SK-N-SH (cell line): ENCODE data around the gene ALG11. TPM values are rescaled to one million over a fixed set of nuclear protein-coding genes. Genes with fewer than 3 reads are reported as not detected.

Experiments used
- CTCF ChIA-PET: fragments of 300-600, 350-600 bp; formaldehyde crosslinking; extraction: SDS; loops from one replicate; lab custom pipeline; 2021; lab: Yijun Ruan, JAX
- POLR2A ChIA-PET: fragments of 350-600 bp; sonication (Branson Sonifier 250); formaldehyde crosslinking; extraction: SDS; loops from one replicate; lab custom pipeline; 2020; ENCODE audit warnings: antibody characterized with exemption, inconsistent platforms; lab: Yijun Ruan, JAX
- DNase-seq: peaks from one replicate; pipeline ENCODE4 v3.0.0; 2012
- H2AFZ ChIP-seq: fragments of 200-600 bp; sonication (generic); 2 replicates; pipeline ENCODE4 v1.8.1; 2016; ENCODE audit warnings: antibody characterized with exemption, mild to moderate bottlenecking, low read depth
- H3F3A ChIP-seq: fragments of 200-600 bp; sonication (generic); replicated peaks from 2 replicates; pipeline ENCODE3; 2016; ENCODE audit warnings: antibody characterized with exemption, mild to moderate bottlenecking; ENCODE audit not compliant: insufficient read depth
- H3K27ac ChIP-seq, 2 experiments: fragments of 200-500 bp in 1 of 2; fragments of 200-600 bp in 1 of 2; sonication (Bioruptor generic) in 1 of 2; sonication (generic), shearing (Covaris generic) in 1 of 2; 2 replicates each; pipeline versions ENCODE4 v1.5.1 to v1.6.1; 2014 to 2016; ENCODE audit warnings: low read depth in 2 of 2, inconsistent platforms in 1 of 2, low read length in 1 of 2, mild to moderate bottlenecking in 1 of 2, mixed read lengths in 1 of 2
- H3K27me3 ChIP-seq: fragments of 200-600 bp; sonication (generic), shearing (Covaris generic); 2 replicates; pipeline ENCODE4 v1.6.1; 2016; ENCODE audit warnings: mixed run types; ENCODE audit not compliant: insufficient read depth
- H3K36me3 ChIP-seq, 2 experiments: fragments of 200-500 bp in 1 of 2; fragments of 200-600 bp in 1 of 2; sonication (Bioruptor generic) in 1 of 2; sonication (generic) in 1 of 2; replicated peaks in 1 of 2; 2 replicates each; pipeline versions ENCODE3 to v1.5.1; 2014 to 2016; ENCODE audit warnings: low read length in 1 of 2, mild to moderate bottlenecking in 1 of 2; ENCODE audit not compliant: insufficient read depth in 2 of 2, control insufficient read depth in 1 of 2
- H3K4me1 ChIP-seq, 2 experiments: fragments of 200-500 bp in 1 of 2; fragments of 200-600 bp in 1 of 2; sonication (Bioruptor generic) in 1 of 2; sonication (generic), shearing (Covaris generic) in 1 of 2; 2 replicates each; pipeline versions ENCODE4 v1.5.1 to v1.6.1; 2014 to 2016; ENCODE audit warnings: low read depth in 1 of 2, low read length in 1 of 2, mixed run types in 1 of 2; ENCODE audit not compliant: insufficient read depth in 2 of 2, control insufficient read depth in 1 of 2
- H3K4me2 ChIP-seq: fragments of 200-600 bp; sonication (generic), shearing (Covaris generic); 2 replicates; pipeline ENCODE4 v1.6.1; 2017; ENCODE audit warnings: mixed run types
- H3K4me3 ChIP-seq, 2 experiments: fragments of 200-500 bp in 1 of 2; fragments of 200-600 bp in 1 of 2; sonication (Bioruptor generic) in 1 of 2; sonication (generic), shearing (Covaris generic) in 1 of 2; 2 replicates each; pipeline versions ENCODE4 v1.5.1 to v1.8.1; 2014 to 2016; ENCODE audit warnings: low read depth in 2 of 2, inconsistent platforms in 1 of 2, low read length in 1 of 2, mild to moderate bottlenecking in 1 of 2, mixed read lengths in 1 of 2, moderate library complexity in 1 of 2
- H3K79me2 ChIP-seq: fragments of 200-600 bp; sonication (generic); 2 replicates; pipeline ENCODE4 v1.8.1; 2017; ENCODE audit warnings: mild to moderate bottlenecking; ENCODE audit not compliant: insufficient read depth
- H3K9ac ChIP-seq: fragments of 200-600 bp; sonication (generic); 2 replicates; pipeline ENCODE4 v1.6.1; 2017; ENCODE audit warnings: mixed run types
- H3K9me2 ChIP-seq: fragments of 200-600 bp; sonication (generic); 2 replicates; pipeline ENCODE4 v1.6.1; 2017; ENCODE audit warnings: mixed run types
- H3K9me3 ChIP-seq: fragments of 200-600 bp; sonication (generic); 2 replicates; pipeline ENCODE4 v1.6.1; 2017; ENCODE audit warnings: mixed run types, mild to moderate bottlenecking, moderate library complexity
- H4K20me1 ChIP-seq: fragments of 200-600 bp; sonication (generic); 2 replicates; pipeline ENCODE4 v1.6.1; 2017; ENCODE audit warnings: mild to moderate bottlenecking, mixed run types; ENCODE audit not compliant: insufficient read depth
- EZH2phosphoT487 ChIP-seq: fragments of 200-600 bp; sonication (generic); IDR thresholded peaks from 2 replicates; pipeline ENCODE4 v1.6.1; 2017; ENCODE audit warnings: low read depth, mixed run types, mild to moderate bottlenecking, antibody characterized with exemption, moderate library complexity, borderline replicate concordance
- FOSL2 ChIP-seq: IDR thresholded peaks from 2 replicates; pipeline ENCODE4 v1.4.0; 2012; ENCODE audit warnings: low read depth, mild to moderate bottlenecking, moderate library complexity, borderline replicate concordance
- MXI1 ChIP-seq: IDR thresholded peaks from 2 replicates; pipeline ENCODE4 v1.6.1; 2012; ENCODE audit warnings: mild to moderate bottlenecking, low read depth, low read length, improper control_type of control experiment
- NFIC ChIP-seq: IDR thresholded peaks from 2 replicates; pipeline ENCODE4 v1.4.0; 2012; ENCODE audit warnings: borderline replicate concordance
- RAD21 ChIP-seq: IDR thresholded peaks from 2 replicates; pipeline ENCODE4 v1.6.1; 2012; ENCODE audit warnings: mild to moderate bottlenecking, low read length
- RFX5 ChIP-seq: IDR thresholded peaks from 2 replicates; pipeline ENCODE4 v1.6.1; 2012; ENCODE audit warnings: mild to moderate bottlenecking, improper control_type of control experiment, low read length
- RXRA ChIP-seq: IDR thresholded peaks from 2 replicates; pipeline ENCODE4 v1.4.0; 2012; ENCODE audit warnings: low read depth, mild to moderate bottlenecking, borderline replicate concordance
- SIN3A ChIP-seq: IDR thresholded peaks from 2 replicates; pipeline ENCODE4 v1.6.1; 2012; ENCODE audit warnings: low read depth, mild to moderate bottlenecking, low read length, moderate library complexity, borderline replicate concordance
- SMC3 ChIP-seq: IDR thresholded peaks from 2 replicates; pipeline ENCODE4 v1.6.1; 2012; ENCODE audit warnings: low read depth, low read length, improper control_type of control experiment
- TAF1 ChIP-seq: IDR thresholded peaks from 2 replicates; pipeline ENCODE4 v1.6.1; 2012; ENCODE audit warnings: low read depth, mild to moderate bottlenecking, low read length, moderate library complexity, borderline replicate concordance
- WGBS: methylation state at CpG from one replicate; pipeline ENCODE4 v1.1.6; 2017; ENCODE audit warnings: low lambda C conversion rate; 5-methylcytosine and 5-hydroxymethylcytosine counted together
- polyA plus RNA-seq, 3 experiments: library from polyadenylated mRNA; depleted of rRNA; stranded (reverse); fragments of >200 nt; gene quantifications; 2 replicates each; pipeline ENCODE4 v1.2.3, GENCODE V29; 2012
- TF ChIP-seq, protein P1 (sequence below): fragments of 150-350 bp; IDR thresholded peaks from 2 replicates; pipeline ENCODE4 v1.6.1; 2016; ENCODE audit warnings: mild to moderate bottlenecking, low read depth, low read length
- TF ChIP-seq, protein P2 (sequence below): fragments of 200-600 bp; sonication (generic); IDR thresholded peaks from 2 replicates; pipeline ENCODE4 v1.6.1; 2017; ENCODE audit warnings: antibody characterized with exemption, mild to moderate bottlenecking, moderate library complexity
- TF ChIP-seq, protein P3 (sequence below): fragments of 150-350 bp; IDR thresholded peaks from 2 replicates; pipeline ENCODE4 v1.6.1; 2017; ENCODE audit warnings: antibody characterized with exemption, low read length, low read depth, borderline replicate concordance
- TF ChIP-seq, protein P4 (sequence below): IDR thresholded peaks from 2 replicates; pipeline ENCODE4 v1.4.0; 2012; ENCODE audit warnings: low read depth, borderline replicate concordance
- TF ChIP-seq, protein P5 (sequence below): IDR thresholded peaks from 2 replicates; pipeline ENCODE4; 2012

ALG11 gene
- polyA plus RNA-seq, 1 of the 3 experiments (the other 2 are of a cell fraction): 5.0 TPM

DNA sequence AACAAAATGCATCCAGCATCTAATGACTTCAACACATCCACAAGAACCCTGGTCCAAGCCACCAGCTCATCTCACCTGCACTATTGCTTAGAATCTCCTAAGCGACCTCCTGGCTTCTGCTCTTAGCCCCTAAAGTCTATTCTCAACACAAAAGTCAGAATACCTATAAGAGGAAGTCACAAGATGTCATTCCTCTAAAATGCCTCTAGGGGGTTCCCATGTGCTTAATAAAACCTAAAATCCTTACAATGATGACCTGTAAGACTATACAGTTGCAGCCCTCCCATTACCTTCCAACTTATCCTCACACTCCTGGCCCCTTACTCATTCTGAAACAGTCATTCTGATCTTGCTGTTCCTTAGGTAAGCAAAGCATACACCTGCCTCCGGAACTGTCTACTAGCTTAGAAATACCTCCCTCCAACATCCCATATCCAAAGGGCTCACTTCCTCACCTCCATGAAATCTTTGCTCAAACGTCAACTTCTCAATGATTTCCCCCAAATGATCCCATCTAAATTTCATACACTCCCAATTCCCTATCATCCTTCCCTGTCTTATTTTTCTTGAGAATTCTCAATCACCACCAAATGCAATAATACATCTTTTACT is 11.0 kb upstream of the ALG11 start:
- H3K9me3 ChIP-seq: no peaks in the 10 kb centered on the region
- H3K4me1 ChIP-seq: no peaks in the 10 kb centered on the region; a peak in 1 of 4 replicates
- H4K20me1 ChIP-seq: no peaks in the 10 kb centered on the region
- no peak overlapping the region for H2AFZ ChIP-seq
- DNase-seq: peak; percentile 64
- no peak overlapping the region for H3K27ac ChIP-seq
- no peak for TF ChIP-seq TAF1
- TF ChIP-seq SMC3: peak; percentile 55
- TF ChIP-seq SIN3A: no peak
- TF ChIP-seq RAD21: peak; percentile 75
- TF ChIP-seq, protein P1, sequence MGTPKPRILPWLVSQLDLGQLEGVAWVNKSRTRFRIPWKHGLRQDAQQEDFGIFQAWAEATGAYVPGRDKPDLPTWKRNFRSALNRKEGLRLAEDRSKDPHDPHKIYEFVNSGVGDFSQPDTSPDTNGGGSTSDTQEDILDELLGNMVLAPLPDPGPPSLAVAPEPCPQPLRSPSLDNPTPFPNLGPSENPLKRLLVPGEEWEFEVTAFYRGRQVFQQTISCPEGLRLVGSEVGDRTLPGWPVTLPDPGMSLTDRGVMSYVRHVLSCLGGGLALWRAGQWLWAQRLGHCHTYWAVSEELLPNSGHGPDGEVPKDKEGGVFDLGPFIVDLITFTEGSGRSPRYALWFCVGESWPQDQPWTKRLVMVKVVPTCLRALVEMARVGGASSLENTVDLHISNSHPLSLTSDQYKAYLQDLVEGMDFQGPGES: no peak
- TF ChIP-seq, protein P2, sequence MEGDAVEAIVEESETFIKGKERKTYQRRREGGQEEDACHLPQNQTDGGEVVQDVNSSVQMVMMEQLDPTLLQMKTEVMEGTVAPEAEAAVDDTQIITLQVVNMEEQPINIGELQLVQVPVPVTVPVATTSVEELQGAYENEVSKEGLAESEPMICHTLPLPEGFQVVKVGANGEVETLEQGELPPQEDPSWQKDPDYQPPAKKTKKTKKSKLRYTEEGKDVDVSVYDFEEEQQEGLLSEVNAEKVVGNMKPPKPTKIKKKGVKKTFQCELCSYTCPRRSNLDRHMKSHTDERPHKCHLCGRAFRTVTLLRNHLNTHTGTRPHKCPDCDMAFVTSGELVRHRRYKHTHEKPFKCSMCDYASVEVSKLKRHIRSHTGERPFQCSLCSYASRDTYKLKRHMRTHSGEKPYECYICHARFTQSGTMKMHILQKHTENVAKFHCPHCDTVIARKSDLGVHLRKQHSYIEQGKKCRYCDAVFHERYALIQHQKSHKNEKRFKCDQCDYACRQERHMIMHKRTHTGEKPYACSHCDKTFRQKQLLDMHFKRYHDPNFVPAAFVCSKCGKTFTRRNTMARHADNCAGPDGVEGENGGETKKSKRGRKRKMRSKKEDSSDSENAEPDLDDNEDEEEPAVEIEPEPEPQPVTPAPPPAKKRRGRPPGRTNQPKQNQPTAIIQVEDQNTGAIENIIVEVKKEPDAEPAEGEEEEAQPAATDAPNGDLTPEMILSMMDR: peak; percentile 72
- CTCF ChIA-PET: interaction anchor here (0.5 to 3.8 kb wide), 12 partner anchors 9 to 166 kb away, joined by 3 to 35 read pairs (median 3); partner anchors contain the start of gene NEK5
- H3K9me2 ChIP-seq: no peaks in the 10 kb centered on the region
- no peaks in the 10 kb centered on the region for H3K79me2 ChIP-seq
- H3K27me3 ChIP-seq: no peaks in the 10 kb centered on the region
- WGBS: 61% methylated on average over 3 of the region's 3 CpGs
- H3K4me2 ChIP-seq: no peak overlapping the region
- no peaks in the 10 kb centered on the region for H3K36me3 ChIP-seq
- no peak overlapping the region for H3K9ac ChIP-seq
- POLR2A ChIA-PET: no interaction called here
- H3F3A ChIP-seq: no peaks in the 10 kb centered on the region
- H3K4me3 ChIP-seq: no peak overlapping the region; a peak in 1 of 4 replicates

DNA sequence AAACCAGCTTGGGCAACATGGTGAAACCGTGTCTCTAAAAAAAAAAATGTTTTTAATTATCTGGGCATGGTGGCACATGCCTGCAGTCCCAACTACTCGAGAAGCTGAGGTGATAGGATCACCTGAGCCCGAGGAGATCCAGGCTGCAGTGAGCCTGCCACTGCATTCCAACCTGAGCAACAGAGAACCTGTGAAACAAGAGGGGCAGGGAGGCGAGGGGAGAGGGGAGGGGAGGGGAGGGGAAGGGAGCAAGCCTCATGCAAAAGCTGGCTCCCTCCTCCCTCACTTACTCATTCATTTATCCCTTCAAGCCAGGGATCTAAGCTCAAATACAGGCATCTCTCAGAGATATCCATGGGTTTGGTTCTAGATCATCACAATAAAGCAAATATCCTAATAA is 9.8 kb upstream of the ALG11 start:
- WGBS: 57% methylated on average over 4 of the region's 4 CpGs
- no peaks in the 10 kb centered on the region for H3K9me3 ChIP-seq
- ChIA-PET CTCF (interaction anchor here (1.0 to 2.7 kb wide), 3 partner anchors 28 to 139 kb away, joined by 3 to 9 read pairs (median 3); no protein-coding TSS in a partner anchor), POLR2A (no interaction called here)
- no peak overlapping the region for H3K4me3 ChIP-seq
- no peaks in the 10 kb centered on the region for H3K27me3 ChIP-seq
- DNase-seq: no peak
- no peak overlapping the region for H2AFZ ChIP-seq
- H3K36me3 ChIP-seq: no peaks in the 10 kb centered on the region
- H4K20me1 ChIP-seq: no peaks in the 10 kb centered on the region
- no peaks in the 10 kb centered on the region for H3K79me2 ChIP-seq
- no peak overlapping the region for H3K9ac ChIP-seq
- no peak overlapping the region for H3K4me2 ChIP-seq
- no peaks in the 10 kb centered on the region; a peak in 1 of 4 replicates for H3K4me1 ChIP-seq
- no peaks in the 10 kb centered on the region for H3K9me2 ChIP-seq
- H3K27ac ChIP-seq: no peak overlapping the region
- no peaks in the 10 kb centered on the region for H3F3A ChIP-seq
- TF ChIP-seq, protein P3, sequence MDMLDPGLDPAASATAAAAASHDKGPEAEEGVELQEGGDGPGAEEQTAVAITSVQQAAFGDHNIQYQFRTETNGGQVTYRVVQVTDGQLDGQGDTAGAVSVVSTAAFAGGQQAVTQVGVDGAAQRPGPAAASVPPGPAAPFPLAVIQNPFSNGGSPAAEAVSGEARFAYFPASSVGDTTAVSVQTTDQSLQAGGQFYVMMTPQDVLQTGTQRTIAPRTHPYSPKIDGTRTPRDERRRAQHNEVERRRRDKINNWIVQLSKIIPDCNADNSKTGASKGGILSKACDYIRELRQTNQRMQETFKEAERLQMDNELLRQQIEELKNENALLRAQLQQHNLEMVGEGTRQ: no peak
- TF ChIP-seq, protein P4, sequence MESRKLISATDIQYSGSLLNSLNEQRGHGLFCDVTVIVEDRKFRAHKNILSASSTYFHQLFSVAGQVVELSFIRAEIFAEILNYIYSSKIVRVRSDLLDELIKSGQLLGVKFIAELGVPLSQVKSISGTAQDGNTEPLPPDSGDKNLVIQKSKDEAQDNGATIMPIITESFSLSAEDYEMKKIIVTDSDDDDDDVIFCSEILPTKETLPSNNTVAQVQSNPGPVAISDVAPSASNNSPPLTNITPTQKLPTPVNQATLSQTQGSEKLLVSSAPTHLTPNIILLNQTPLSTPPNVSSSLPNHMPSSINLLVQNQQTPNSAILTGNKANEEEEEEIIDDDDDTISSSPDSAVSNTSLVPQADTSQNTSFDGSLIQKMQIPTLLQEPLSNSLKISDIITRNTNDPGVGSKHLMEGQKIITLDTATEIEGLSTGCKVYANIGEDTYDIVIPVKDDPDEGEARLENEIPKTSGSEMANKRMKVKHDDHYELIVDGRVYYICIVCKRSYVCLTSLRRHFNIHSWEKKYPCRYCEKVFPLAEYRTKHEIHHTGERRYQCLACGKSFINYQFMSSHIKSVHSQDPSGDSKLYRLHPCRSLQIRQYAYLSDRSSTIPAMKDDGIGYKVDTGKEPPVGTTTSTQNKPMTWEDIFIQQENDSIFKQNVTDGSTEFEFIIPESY: no peak
- TF ChIP-seq MXI1 (no peak), RFX5 (no peak), NFIC (no peak), RAD21 (no peak), RXRA (no peak), EZH2phosphoT487 (no peak), FOSL2 (no peak)
- TF ChIP-seq, protein P5, sequence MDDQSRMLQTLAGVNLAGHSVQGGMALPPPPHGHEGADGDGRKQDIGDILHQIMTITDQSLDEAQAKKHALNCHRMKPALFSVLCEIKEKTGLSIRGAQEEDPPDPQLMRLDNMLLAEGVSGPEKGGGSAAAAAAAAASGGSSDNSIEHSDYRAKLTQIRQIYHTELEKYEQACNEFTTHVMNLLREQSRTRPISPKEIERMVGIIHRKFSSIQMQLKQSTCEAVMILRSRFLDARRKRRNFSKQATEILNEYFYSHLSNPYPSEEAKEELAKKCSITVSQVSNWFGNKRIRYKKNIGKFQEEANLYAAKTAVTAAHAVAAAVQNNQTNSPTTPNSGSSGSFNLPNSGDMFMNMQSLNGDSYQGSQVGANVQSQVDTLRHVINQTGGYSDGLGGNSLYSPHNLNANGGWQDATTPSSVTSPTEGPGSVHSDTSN: no peak
